H1 (cell line): ENCODE measurements around the gene FRMPD4. TPM values are rescaled to one million over a fixed set of nuclear protein-coding genes. Genes with fewer than 3 reads are reported as not detected.

ENCODE experiments used
- CTCF ChIA-PET: fragments of 300-600 bp; sonication (Branson Sonifier 250); formaldehyde crosslinking; loops from one replicate; lab custom pipeline; 2021; ENCODE audit not compliant: partially characterized antibody; lab: Charles Lee
- POLR2A ChIA-PET: fragments of 300-600 bp; sonication (Branson Sonifier 250); formaldehyde crosslinking; loops from one replicate; lab custom pipeline; 2021; ENCODE audit warnings: inconsistent platforms; ENCODE audit not compliant: partially characterized antibody; lab: Charles Lee
- DNase-seq, 2 experiments: peaks; one replicate each; pipeline versions ENCODE4 v3.0.0 to v3.0.0-alpha.2; 2010 to 2022; ENCODE audit warnings: low spot score in 2 of 2, low read depth in 1 of 2, mixed read lengths in 1 of 2
- FAIRE-seq: peaks from 2 replicates; lab custom pipeline; 2011; peaks lifted over from hg19 to GRCh38; lab: Jason Lieb, UNC
- H2AFZ ChIP-seq: 2 replicates; pipeline ENCODE4 v1.8.1; 2012; ENCODE audit warnings: low read length, inconsistent platforms
- H2AK5ac ChIP-seq: 2 replicates; pipeline ENCODE4 v1.6.1; 2013; ENCODE audit warnings: low read depth, low read length
- H2BK120ac ChIP-seq: replicated peaks from 2 replicates; pipeline ENCODE3; 2013; ENCODE audit warnings: low read depth, low read length, inconsistent platforms
- H2BK12ac ChIP-seq: 2 replicates; pipeline ENCODE4 v1.6.1; 2013; ENCODE audit warnings: low read depth, low read length
- H2BK15ac ChIP-seq: 2 replicates; pipeline ENCODE4 v1.6.1; 2013; ENCODE audit warnings: low read length
- H2BK20ac ChIP-seq: 2 replicates; pipeline ENCODE4 v1.6.1; 2013; ENCODE audit warnings: low read length
- H2BK5ac ChIP-seq: 2 replicates; pipeline ENCODE4 v1.6.1; 2013; ENCODE audit warnings: low read depth, low read length
- H3K14ac ChIP-seq: 2 replicates; pipeline ENCODE4 v1.6.1; 2013; ENCODE audit warnings: inconsistent platforms; ENCODE audit not compliant: insufficient read length
- H3K18ac ChIP-seq: 2 replicates; pipeline ENCODE4 v1.6.1; 2013; ENCODE audit warnings: low read length; ENCODE audit errors: extremely low read depth
- H3K23ac ChIP-seq: 2 replicates; pipeline ENCODE4 v1.6.1; 2013; ENCODE audit warnings: inconsistent platforms; ENCODE audit not compliant: insufficient read length
- H3K23me2 ChIP-seq: 2 replicates; pipeline ENCODE4 v1.6.1; 2013; ENCODE audit warnings: low read depth, low read length
- H3K27ac ChIP-seq: 2 replicates; pipeline ENCODE4 v1.6.1; 2011; ENCODE audit warnings: low read depth, low read length, inconsistent platforms
- H3K27me3 ChIP-seq, 4 experiments: replicated peaks in 1 of 4; 1 replicate in 1 of 4; 2 replicates in 3 of 4; pipeline versions ENCODE4 v1.6.1 to v1.8.1; 2011 to 2013; ENCODE audit warnings: low read length in 3 of 4, mild to moderate bottlenecking in 3 of 4, inconsistent platforms in 2 of 4, mixed read lengths in 2 of 4, moderate library complexity in 1 of 4; ENCODE audit not compliant: control insufficient read depth in 3 of 4, insufficient read depth in 3 of 4; ENCODE audit errors: extremely low read depth in 1 of 4
- H3K36me3 ChIP-seq, 4 experiments: 2 replicates each; pipeline versions ENCODE4 v1.6.1 to v1.8.1; 2011 to 2013; ENCODE audit warnings: mild to moderate bottlenecking in 4 of 4, low read length in 3 of 4, moderate library complexity in 2 of 4, control low read depth in 1 of 4, inconsistent platforms in 1 of 4; ENCODE audit not compliant: insufficient read depth in 4 of 4, control insufficient read depth in 2 of 4
- H3K4ac ChIP-seq: replicated peaks from 2 replicates; pipeline ENCODE3; 2013; ENCODE audit warnings: low read length, low read depth, mixed read lengths, inconsistent platforms; ENCODE audit not compliant: insufficient read length
- H3K4me1 ChIP-seq, 4 experiments: replicated peaks in 1 of 4; 1 replicate in 1 of 4; 2 replicates in 3 of 4; pipeline versions ENCODE4 v1.6.1 to v1.8.1; 2011 to 2013; ENCODE audit warnings: low read length in 3 of 4, inconsistent platforms in 2 of 4, mixed read lengths in 1 of 4; ENCODE audit not compliant: insufficient read depth in 4 of 4, control insufficient read depth in 3 of 4
- H3K4me2 ChIP-seq, 2 experiments: 2 replicates each; pipeline versions ENCODE4 v1.6.1 to v1.8.1; 2011 to 2013; ENCODE audit warnings: low read depth in 2 of 2, low read length in 2 of 2, control low read depth in 1 of 2, inconsistent platforms in 1 of 2, mild to moderate bottlenecking in 1 of 2; ENCODE audit not compliant: insufficient read depth in 1 of 2
- H3K4me3 ChIP-seq, 4 experiments: fragments of 200-600, 300-600 bp in 1 of 4; sonication (generic), shearing (Covaris generic), sonication (Bioruptor Twin) in 1 of 4; 2 replicates each; pipeline versions ENCODE4 v1.5.1 to v1.8.1; 2011 to 2016; ENCODE audit warnings: low read length in 4 of 4, low read depth in 3 of 4, control low read depth in 2 of 4, inconsistent platforms in 2 of 4, mild to moderate bottlenecking in 2 of 4, mixed read lengths in 1 of 4, moderate library complexity in 1 of 4; ENCODE audit not compliant: insufficient read depth in 2 of 4; ENCODE audit errors: extremely low read depth in 1 of 4
- H3K56ac ChIP-seq: replicated peaks from 2 replicates; pipeline ENCODE3; 2013; ENCODE audit warnings: low read depth, mild to moderate bottlenecking, mixed read lengths, low read length, inconsistent platforms; ENCODE audit not compliant: insufficient read length
- H3K79me1 ChIP-seq: 2 replicates; pipeline ENCODE4 v1.6.1; 2013; ENCODE audit warnings: low read depth, low read length, control low read depth
- H3K79me2 ChIP-seq, 2 experiments: 2 replicates each; pipeline versions ENCODE4 v1.6.1 to v1.8.1; 2012 to 2013; ENCODE audit warnings: low read length in 2 of 2, mild to moderate bottlenecking in 2 of 2, inconsistent platforms in 1 of 2; ENCODE audit not compliant: insufficient read depth in 2 of 2, control insufficient read depth in 1 of 2
- H3K9ac ChIP-seq, 4 experiments: replicated peaks in 1 of 4; 1 replicate in 1 of 4; 2 replicates in 3 of 4; pipeline versions ENCODE4 v1.6.1 to v1.8.1; 2011 to 2013; ENCODE audit warnings: low read depth in 3 of 4, low read length in 3 of 4, control low read depth in 2 of 4, mild to moderate bottlenecking in 2 of 4, moderate library complexity in 2 of 4, inconsistent platforms in 1 of 4; ENCODE audit errors: extremely low read depth in 1 of 4
- H3K9me3 ChIP-seq, 2 experiments: 2 replicates each; pipeline versions ENCODE4 v1.6.1 to v1.8.1; 2012 to 2013; ENCODE audit warnings: mild to moderate bottlenecking in 2 of 2, moderate library complexity in 2 of 2, control low read depth in 1 of 2, inconsistent platforms in 1 of 2, low read depth in 1 of 2, low read length in 1 of 2, mixed read lengths in 1 of 2; ENCODE audit not compliant: insufficient read depth in 2 of 2
- H4K20me1 ChIP-seq, 2 experiments: replicated peaks in 1 of 2; 2 replicates each; pipeline versions ENCODE3 to v1.8.1; 2011 to 2013; ENCODE audit warnings: inconsistent platforms in 2 of 2, low read length in 2 of 2, mild to moderate bottlenecking in 1 of 2; ENCODE audit not compliant: insufficient read depth in 2 of 2, control insufficient read depth in 1 of 2
- H4K5ac ChIP-seq: 2 replicates; pipeline ENCODE4 v1.6.1; 2013; ENCODE audit warnings: low read length, low read depth, mixed read lengths, inconsistent platforms; ENCODE audit not compliant: insufficient read length
- H4K8ac ChIP-seq: 2 replicates; pipeline ENCODE4 v1.8.0; 2013; ENCODE audit warnings: mild to moderate bottlenecking, moderate library complexity, low read length, inconsistent platforms; ENCODE audit not compliant: insufficient read depth; ENCODE audit errors: extremely low read depth
- H4K91ac ChIP-seq: replicated peaks from 2 replicates; pipeline ENCODE3; 2013; ENCODE audit warnings: low read length, mixed read lengths, inconsistent platforms; ENCODE audit not compliant: insufficient read length
- NRF1 ChIP-seq: IDR thresholded peaks from 2 replicates; pipeline ENCODE4 v1.6.1; 2011; ENCODE audit warnings: mild to moderate bottlenecking, low read depth, low read length, improper control_type of control experiment
- PHF8 ChIP-seq: fragments of 200-600 bp; sonication (generic); conservative IDR thresholded peaks from 2 replicates; pipeline ENCODE4 v1.7.1; 2012; ENCODE audit warnings: low read depth, mild to moderate bottlenecking, inconsistent platforms, low read length, moderate library complexity
- POLR2AphosphoS5 ChIP-seq: IDR thresholded peaks from 2 replicates; pipeline ENCODE4 v1.6.1; 2011; ENCODE audit warnings: low read depth, low read length
- SUZ12 ChIP-seq: fragments of 200-600 bp; sonication (generic); IDR thresholded peaks from 2 replicates; pipeline ENCODE4 v1.6.1; 2012; ENCODE audit warnings: mild to moderate bottlenecking, inconsistent platforms, low read length, moderate library complexity, mixed read lengths
- WGBS, 2 experiments: shearing (Covaris generic) in 1 of 2; methylation state at CpG; one replicate each; pipeline versions ENCODE4 v1.1.6 to v1.1.7; 2013 to 2015; ENCODE audit warnings: low lambda C conversion rate in 2 of 2, mixed read lengths in 2 of 2, inconsistent platforms in 1 of 2, low coverage in 1 of 2, missing lambda C conversion rate in 1 of 2; ENCODE audit not compliant: insufficient replicate concordance in 2 of 2, insufficient coverage in 1 of 2, insufficient read length in 1 of 2; ENCODE audit errors: extremely low coverage in 1 of 2, missing lambda C conversion rate in 1 of 2; 5-methylcytosine and 5-hydroxymethylcytosine counted together
- polyA plus RNA-seq, 7 experiments: library from polyadenylated mRNA; depleted of rRNA in 3 of 7; stranded (reverse) in 5 of 7; unstranded in 2 of 7; fragments of >200 nt in 5 of 7; fragments of 200-250 nt in 2 of 7; gene quantifications; 1 replicate in 5 of 7; 2 replicates in 1 of 7; 4 replicates in 1 of 7; pipeline versions ENCODE4 v1.2.1 to v1.2.3, GENCODE V29; 2011 to 2013; ENCODE audit warnings: missing spikeins in 2 of 7, mixed read lengths in 2 of 7
- total RNA-seq: library from RNA; stranded (reverse); fragmentation: NEBNext Ultra II Directional; extraction: Animal tissue kit (Norgen Biotek cat#: 25700); gene quantifications from 2 replicates; pipeline ENCODE4 v1.2.1, GENCODE V29; 2021

FRMPD4 gene
- total and polyA plus RNA-seq, 2 of the 8 experiments (the other 6 are each of a cell fraction or from before 2014, with no cell fraction given): 0.02 to 0.37 TPM

DNA sequence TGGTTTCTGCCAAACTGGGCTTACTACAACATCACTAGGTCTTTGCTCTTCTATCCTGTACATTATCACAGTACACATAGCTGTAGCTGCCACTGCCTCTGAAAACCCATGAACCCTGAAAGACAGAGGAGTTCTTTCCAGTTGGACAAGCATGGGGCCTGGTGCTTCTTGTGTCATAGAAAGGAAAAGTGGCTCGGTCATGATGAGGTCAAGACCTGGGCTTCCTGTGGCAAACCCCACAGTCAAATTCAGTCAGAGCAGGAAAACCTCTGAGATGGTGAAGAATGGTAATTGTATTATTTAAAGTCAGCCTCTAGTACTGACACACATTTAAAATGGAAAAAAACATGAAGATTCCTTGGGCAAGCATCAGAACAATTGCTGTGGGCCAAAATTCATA is 519.6 kb downstream of the FRMPD4 start:
- Histone ChIP-seq H3K23ac (no peak overlapping the region), H2BK5ac (no peak overlapping the region), H3K79me2 (no peaks in the 10 kb centered on the region), H3K4me1 (no peaks in the 10 kb centered on the region), H3K27me3 (no peaks in the 10 kb centered on the region), H2BK20ac (no peak overlapping the region), H3K36me3 (no peaks in the 10 kb centered on the region), H4K91ac (no peak overlapping the region), H2AFZ (no peak overlapping the region), H3K4me2 (no peak overlapping the region), H3K18ac (no peak overlapping the region), H3K9me3 (no peaks in the 10 kb centered on the region), H2AK5ac (no peak overlapping the region), H3K4ac (no peak overlapping the region), H4K8ac (no peak overlapping the region), H4K20me1 (no peaks in the 10 kb centered on the region), H3K27ac (no peak overlapping the region), H2BK120ac (no peak overlapping the region), H3K4me3 (no peak overlapping the region), H3K9ac (no peak overlapping the region), H2BK15ac (no peak overlapping the region), H4K5ac (no peak overlapping the region), H3K14ac (no peak overlapping the region), H2BK12ac (no peak overlapping the region), H3K79me1 (no peaks in the 10 kb centered on the region), H3K23me2 (no peaks in the 10 kb centered on the region), H3K56ac (no peak overlapping the region)
- DNase-seq (no peak), FAIRE-seq (no peak)
- WGBS, 2 experiments: 88% methylated on average over 1 of the region's 1 CpG; no CpG with 5 or more reads in 1 of the 2 experiments
- CTCF ChIA-PET: no interaction called here
- no peak for TF ChIP-seq NRF1
- TF ChIP-seq POLR2AphosphoS5: no peak
- no peak for TF ChIP-seq SUZ12
- no peak for TF ChIP-seq PHF8
- POLR2A ChIA-PET: no interaction called here
